GM19395 (cell line): ENCODE measurements around the gene UBAP1.
"Not testable (repeated sequence)": the region's sequence is repeated elsewhere in the genome, so short reads cannot be mapped to it uniquely, and the experiment has no call there.

Experiments used
- ATAC-seq: cut with Tn5 transposase; IDR thresholded peaks from one replicate; pipeline ENCODE4 v1.9.1; 2021; ENCODE audit warnings: mild to moderate bottlenecking, moderate library complexity; ENCODE audit not compliant: unreplicated experiment

The UBAP1 gene

DNA sequence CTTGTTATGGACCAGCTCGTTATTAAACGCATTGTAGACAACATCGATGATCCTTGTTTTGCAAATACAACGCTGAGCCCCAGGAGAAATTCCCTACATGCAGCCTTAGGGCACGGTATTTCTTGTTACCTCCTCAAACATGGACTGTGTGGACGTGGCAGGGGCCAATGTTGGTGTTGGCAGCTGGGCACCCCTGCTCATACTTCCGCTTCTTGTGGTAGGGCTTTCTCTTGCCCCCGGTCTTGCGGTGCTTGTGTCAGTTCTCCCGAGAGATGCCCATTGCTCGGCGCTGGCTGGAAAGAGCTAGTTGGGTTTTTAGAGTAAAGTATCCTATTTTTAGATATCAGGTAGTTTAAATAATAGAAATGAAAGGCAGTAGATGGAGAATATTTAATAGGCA lies 45.5 kb downstream of the UBAP1 start:
- ATAC-seq: no peak

DNA sequence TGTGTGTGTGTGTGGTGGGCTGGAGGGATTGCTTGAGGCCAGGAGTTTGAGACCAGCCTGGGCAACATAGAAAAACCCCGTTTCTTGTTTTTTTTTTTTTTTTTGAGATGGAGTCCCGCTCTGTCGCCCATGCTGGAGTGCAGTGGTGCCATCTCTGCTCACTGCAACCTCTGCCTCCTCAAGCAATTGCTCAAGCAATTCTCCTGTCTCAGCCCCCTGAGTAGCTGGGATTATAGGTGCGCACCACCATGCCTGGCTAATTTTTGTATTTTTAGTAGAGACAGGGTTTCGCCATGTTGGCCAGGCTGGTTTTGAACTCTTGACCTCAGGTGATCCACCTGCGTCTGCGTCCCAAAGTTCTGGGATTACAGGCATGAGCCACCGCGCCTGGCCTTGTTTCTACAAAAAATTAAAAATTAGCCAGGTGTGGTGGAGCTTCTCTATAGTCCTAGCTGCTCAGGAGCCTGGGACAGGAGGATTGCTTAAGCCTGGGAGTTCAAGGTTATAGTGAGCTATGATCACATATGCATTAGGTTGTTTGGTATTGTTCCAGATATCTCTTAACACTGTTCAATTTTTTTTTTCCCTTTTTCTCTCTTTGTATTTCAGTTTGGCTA lies 47.4 kb downstream of the UBAP1 start:
- not testable (repeated sequence) for ATAC-seq

DNA sequence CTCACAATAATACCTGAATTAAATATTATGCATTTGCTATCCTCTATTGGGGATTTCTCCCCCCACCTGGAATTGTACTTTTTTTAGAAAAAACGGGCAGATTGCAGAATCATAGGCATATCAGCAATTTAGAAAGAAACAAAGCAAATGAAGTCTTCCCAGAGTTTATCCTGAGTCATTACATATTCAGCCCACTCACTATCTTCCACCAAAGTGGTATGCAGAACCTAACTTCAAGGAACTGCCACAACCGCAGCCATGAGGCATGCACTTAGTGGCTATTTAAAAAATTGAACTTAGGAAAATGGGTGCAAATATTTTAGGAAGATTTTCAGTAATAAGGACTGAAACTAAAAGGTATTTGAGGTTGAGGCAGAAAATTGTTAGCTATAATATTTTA lies 48.6 kb downstream of the UBAP1 start:
- no peak for ATAC-seq

DNA sequence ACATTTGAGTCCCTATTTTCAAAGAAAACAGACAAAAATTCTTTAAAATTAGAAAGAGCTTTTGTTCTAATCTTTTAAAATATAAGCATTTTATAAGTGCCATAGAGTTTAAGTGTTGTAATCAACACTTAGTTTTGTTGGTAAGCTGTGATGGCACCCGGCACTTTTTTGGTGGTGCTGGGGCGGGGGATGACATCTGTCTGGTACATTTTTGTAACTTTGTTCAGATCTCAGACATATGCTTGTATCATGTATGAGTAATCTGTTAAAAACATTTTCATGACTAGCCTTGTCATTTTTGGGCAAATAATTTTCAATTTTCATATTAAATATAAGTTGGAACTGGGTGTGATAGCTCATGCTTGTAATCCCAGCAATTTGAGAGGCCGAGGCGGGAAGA lies 51.7 kb downstream of the UBAP1 start:
- ATAC-seq: no peak

DNA sequence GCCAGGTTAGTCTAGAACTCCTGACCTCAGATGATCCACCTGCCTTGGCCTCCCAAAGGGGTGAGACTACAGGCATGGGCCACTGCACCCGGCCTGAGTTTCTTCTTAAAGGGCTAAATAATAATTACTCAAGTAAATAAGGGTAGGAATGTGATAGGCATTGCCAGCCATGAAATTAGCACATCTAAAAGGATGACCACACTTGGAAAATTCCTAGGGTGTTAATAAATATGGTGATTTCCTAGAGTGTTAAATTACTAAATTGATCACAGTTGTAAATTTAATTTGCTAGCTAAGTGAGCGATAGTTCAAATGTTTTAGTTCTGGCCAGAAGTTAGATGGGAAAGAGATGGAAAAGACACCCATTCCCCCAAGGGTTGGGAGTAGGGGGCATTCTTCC lies 53.4 kb downstream of the UBAP1 start:
- no peak for ATAC-seq

DNA sequence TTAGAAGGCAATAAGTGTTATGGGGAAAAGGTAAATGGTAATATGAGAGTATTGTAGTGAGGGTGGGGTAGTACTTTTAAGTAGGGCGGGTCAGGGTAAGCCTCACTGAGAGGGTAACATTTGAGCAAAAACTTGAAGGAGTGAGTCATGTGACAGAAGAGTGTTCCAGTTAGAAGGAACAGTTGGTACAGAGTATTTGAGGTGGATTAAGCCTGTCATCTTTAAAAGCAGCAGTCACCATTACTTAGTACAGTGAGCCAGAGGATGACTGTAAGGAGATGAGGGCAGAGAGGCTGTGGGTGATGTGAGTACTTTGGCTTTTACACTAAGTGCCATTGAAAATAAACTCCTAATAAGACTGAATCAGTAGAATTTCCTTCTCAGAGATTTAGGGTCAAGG lies 54.8 kb downstream of the UBAP1 start:
- no peak for ATAC-seq

DNA sequence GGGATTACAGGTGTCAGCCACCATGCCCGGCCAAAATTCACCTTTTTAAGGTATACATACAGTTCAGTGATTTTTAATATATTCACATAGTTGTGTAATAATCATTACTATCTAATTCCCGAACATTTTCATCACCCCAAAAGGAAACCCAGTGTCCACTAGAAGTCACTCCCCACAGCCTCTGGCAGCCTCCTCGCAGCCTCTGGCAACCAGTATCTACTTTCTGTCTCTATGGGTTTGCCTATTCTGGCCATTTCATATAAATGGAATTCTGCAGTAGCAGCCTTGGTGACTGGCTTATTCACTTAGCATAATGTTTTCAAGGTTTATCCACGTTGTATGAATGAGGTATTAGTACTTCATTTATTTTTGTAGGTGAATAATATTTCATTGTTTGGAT lies 59.0 kb downstream of the UBAP1 start:
- ATAC-seq: no peak

DNA sequence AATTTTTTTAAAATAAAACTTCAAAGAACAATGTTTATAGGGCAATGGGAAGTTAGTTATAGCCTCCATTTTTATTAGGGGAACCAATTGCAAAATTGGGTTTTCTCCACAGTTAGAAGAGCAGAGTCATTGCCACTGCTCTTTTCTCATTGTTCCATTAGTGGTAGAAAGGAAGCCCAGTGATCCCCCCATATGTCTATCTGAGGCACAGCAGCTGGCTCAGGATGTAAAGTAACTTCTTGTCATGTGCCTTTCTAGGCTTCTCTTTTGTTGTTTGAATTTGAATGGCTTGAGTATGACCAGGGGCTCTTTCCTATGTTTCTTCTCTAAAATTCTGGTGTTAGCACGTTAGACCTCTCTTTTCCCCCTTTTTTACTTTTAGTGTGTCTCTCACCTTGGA lies 61.2 kb downstream of the UBAP1 start:
- ATAC-seq: no peak

DNA sequence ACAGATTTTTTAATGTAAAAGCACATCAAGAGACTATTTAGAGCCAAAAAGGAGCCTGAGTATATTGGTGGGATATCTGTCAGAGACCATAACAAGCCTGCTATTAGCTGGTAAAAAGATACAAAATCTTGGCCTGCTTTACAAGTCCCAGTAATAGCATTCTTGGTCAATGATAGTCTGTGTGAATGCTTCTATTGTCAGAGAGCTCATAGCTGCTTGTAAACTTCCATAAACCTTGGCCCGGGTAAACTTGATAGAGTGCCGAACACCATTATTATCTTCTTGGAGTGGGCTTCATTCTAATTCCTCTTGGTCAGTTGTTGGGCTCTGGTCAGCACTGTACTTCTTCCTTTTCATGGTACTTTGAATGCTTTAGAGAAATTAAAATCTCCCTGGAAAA lies 64.0 kb downstream of the UBAP1 start:
- ATAC-seq: no peak

DNA sequence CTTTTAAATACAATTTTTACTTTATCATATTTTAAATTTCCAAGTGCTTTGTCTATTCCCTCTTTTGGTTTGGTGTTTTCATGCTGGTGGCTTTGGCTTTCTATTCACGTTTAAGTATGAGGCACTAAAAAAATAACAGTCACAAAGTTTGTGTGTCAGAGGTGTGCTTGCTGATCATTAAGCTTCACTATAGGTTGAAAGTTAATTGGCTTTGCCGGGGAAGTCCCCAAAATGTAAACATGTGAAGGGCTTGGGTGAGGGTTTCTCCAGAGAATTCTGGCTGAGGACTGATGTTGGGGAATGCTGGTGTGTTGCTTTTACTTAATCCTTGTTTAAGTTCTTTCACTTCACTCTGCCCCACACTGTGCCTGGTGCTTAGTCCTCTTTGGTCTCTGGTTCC lies 66.4 kb downstream of the UBAP1 start:
- not testable (repeated sequence) for ATAC-seq

DNA sequence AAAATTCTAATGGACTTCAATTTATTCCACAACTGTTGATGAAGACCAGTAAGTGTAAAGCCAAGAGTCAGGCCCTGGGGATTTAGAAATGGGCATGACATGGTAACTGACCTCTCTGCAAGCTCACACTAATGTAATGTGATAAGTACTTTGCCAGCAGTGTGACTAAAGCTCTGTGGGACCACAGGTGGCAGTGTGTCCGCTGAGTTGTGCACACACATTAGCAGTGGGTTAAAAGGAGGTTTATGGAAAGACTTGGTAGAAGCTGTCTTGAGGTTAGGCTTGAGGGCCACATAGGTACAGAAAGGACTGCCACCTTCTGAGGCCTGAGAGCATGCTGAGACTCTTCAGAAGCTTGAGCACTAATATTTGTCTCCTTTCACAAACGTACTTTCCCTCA lies 67.6 kb downstream of the UBAP1 start:
- ATAC-seq: no peak

DNA sequence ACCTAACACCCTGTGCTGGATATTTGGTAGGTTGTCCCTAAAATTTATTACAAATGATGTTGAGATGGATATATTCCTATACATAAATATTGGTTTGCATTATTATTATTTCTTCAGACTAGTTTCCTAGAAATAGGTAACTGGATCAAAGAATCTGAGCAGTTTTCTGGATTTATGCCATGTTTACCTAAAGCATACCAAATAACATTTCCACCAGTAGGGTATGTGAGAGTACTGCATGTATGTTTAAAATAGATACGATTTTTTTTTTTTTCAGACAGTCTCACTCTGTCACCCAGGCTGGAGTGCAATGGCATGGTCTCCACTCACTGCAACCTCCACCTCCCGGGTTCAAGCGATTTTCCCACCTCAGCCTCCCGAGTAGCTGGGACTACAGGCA lies 68.9 kb downstream of the UBAP1 start:
- not testable (repeated sequence) for ATAC-seq

DNA sequence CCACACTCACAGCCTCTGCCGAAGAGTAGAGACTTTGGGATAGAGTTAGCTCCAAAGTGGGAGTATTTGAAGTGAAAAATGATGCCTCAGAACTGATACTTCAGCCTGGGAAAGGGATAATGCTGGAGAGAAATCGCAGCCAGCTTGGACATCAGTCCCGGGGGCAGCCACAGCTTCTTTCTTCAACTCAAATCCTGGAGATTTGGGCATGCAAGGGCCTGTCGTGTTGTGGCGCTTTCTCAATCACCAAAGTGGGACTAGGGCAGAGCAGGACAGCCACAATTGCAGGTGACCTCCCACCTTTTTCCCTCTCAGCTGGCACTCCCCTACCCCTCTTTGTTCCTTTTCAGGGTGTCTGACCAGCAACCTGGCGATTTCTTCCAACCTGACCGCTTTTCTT lies 70.4 kb downstream of the UBAP1 start:
- ATAC-seq: no peak

DNA sequence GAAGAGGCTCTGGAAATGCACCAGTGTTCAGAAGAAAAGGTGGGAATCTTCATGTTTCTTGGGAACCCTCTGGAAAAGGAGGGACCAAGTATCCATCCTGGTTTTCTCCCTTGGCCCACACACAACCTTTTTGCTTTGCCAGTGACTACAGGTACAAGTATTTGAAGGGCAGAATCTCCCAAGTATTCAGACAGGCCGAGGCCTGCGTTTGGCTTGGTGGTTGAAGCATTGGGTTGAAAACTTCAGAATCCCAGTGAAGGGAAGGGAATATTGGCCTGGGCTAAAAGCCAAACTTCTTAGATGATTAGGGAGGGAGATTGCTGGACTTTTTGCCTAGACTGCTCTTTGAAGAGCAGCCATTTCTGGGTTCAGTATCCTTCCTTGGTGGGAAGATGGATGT lies 71.9 kb downstream of the UBAP1 start:
- ATAC-seq: no peak

DNA sequence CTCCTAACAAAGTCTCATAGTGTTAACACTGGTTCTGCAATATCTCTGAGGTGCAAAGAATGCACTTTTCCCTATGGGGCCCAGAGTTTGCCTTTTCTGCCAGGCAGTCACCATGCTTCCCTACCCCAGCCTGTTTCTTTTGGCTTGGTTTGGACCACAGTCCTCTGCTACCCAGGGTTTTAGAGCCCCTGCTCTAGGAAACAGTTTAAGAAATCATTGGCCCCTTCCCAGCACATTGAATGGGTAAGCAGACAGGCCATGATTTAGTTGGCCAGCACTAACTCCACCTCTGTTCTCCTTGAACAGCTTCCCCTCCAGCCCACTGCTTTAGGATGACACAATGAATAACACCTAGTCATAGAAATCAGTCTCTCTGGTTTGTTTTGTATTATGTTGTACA lies 73.2 kb downstream of the UBAP1 start:
- no peak for ATAC-seq

DNA sequence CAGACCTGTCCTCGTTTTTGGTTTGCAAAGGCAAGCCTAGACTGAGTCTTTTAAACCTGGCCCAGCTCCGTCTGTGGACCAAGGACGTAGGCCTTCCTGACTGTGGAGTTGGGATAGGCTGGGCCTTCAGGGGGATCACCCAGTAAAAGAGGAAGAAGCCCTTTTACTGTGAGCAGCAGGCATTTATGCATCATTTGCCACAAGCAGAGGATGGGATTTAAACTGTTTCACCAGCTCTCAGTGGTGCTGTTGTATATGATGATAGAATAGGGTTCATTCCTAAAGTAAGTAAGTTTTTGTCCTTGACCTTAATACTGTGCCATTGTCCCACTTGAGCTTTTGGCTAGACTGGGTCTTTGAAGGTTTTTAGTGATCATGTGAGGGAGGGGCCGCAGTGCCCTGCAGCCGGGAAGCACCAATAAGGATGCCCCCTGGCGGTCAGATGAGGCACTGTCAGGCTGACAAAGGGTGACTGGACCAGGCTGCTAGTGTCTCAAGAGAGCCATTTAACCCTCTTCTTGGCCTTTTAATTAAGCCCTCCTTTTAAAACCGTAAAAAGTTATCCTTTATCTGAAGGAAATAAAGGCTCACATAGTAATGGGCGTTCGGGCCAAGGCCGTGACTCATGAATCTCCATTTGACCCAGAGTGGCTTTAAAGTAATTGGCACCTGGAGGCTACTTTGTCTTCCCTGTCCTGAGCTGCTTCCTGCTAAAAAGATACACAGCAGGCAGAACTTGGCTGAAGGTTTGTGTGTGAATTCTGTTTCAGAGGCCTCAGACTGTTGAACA lies 74.0 kb downstream of the UBAP1 start:
- no peak for ATAC-seq

DNA sequence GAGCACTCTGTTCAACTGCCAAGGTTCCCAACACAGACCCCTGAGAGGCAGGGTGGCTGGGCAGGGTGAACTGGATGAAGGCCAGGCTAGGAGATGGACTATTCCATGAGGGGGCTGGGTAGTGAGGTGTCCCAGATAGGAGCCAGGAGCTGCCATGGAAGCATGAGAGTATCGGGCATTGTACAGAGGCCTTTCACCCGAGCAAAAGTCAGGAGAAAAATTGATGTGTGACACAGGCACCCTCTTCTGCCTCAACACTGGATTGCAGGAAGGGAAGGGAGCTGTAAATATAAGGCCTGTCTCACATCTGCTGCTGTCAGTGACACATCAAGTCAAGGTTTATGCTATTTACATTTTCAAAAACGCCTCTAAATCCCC lies 74.6 kb downstream of the UBAP1 start:
- no peak for ATAC-seq

DNA sequence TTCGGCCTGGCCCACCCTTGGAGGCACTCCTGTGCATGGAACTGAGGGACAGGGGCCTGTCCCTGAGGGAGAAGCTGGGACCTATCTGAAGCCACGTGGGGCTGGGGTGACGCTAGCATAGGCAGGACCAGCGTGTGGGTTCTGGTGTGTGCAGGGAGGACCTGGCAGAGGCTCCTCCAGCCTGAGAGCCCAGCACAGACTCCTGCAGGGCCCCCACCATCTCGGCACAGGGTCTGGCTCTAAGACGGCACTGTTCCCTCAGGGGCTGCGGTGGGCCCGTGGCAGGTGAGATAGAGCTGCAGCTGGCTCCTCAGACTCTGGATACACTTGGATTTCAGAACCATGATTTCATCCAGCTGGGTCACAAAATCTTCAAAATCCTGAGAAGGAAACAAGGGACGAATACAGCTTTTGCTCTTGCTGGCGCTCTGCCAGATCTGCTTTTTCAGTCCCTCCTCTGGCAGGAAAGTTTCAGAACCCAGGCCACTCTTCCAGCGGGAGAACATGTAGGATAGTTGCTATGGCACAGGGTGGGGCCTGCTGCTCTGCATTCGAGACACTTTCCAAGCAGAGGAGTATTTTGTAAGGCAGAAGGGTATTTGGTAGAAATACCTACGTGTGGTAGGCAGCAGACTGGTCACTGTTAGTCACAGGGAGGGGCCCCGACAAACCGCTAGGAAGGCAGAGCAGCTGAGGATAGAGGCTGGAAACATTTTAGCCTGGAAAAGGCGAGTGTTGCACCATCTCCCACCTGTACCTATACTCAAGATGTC lies 75.5 kb downstream of the UBAP1 start:
- no peak for ATAC-seq

DNA sequence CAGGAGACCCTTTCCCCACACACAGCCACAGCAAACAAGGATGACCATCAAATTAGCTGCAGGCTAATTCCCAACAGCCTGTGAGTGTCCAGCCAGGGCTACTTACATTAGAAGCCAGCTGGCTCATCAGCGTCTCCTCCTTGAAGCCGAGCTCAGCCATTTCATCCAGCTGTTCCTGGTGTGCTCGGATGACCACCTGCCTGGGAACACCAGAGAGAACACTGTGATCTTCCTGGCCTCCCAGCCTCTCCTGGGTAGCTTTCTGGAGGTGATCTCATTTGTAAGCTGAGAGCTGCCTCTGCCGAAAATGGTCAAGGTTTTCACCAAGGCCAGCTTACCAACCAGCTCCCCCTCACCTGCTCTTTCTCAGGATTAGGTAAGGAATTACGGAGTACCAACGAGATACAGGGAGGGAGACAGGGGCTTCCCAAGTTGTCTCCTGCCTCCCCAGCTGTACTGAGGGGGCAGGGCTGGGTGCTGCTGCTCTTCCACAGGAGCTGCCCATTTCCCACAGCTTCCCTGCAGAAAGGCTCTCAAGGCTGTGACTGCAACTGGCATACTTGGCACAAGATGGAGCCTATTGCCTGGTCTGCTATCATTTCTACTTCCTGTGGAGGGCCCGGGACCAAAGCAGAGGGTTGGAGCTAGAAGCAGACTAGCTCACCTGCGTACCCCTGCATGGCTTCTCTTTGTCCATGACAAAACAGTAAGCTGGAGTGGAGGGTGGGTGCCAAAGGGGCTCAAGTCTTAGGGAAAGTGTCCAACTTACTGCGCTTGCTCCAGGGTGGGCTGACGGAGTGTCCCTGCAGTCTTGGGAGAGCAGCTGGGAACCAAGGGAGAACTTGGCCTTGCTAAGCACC lies 76.4 kb downstream of the UBAP1 start:
- ATAC-seq: no peak

DNA sequence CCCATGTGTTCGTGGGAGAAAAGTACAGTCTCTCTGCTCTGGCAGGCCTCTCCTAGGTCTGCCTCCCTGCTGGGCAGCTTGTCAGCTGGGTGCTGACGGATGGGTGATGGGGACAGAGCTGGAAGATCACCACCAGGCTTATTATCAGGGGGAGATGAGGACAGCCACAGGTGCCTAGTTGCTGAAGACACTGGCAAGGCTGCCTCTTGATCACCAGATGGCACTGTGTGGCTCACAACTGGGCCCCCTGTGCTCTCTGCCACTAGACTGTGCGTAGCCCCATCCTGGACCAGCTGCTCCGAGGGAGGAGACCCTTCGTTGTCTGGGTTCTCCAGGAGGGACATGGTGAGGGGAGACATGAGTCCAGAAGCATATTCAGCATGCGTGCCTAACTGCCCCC lies 77.3 kb downstream of the UBAP1 start:
- no peak for ATAC-seq

DNA sequence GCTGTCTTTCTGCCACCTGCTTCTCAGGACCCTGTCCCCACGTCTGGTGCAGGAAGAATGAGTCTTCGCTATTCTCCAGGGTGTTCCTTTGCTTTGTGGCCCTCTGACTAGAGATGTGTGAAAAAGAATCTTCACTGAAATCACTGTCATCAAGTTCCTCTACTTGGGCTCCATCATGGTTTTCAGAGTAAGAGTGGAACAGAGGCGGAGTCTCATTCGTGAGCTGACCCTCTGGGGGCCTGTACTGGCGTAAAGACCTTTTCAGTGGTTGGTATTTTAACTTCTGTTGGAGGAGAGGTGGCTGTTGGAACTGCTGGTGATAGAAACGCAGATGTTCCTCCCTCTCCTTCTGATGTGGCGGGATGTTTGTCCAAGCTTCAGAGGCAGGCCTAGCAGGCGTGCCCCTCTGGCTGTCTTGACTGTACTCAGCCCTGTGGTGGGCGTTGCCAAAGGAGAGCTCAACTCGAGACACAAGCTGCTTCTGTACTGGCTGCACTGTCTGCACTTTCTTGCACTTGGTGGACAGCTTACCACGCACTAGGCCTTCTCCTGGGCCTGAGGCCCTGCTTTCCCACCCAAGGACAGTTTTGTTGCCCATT lies 78.2 kb downstream of the UBAP1 start:
- no peak for ATAC-seq
